ENCODE results near the gene IL22RA2. TPM values are rescaled to one million over a fixed set of nuclear protein-coding genes. Genes with fewer than 3 reads are reported as not detected.

Gene IL22RA2
- total and polyA plus RNA-seq, 9 of the 15 experiments (the other 6 are each of a cell fraction or from before 2014, with no cell fraction given): 0.03 TPM; not detected in 8

GRCh38 chr6:137170266-137171052, 3.0 kb downstream of the IL22RA2 start (continued):
- peak; percentile 49; the same call in 1 of the 2 replicates for TF ChIP-seq ZNF23 (CRISPR knock-in tag; IDR thresholded peaks at IDR 0.05)
- TF ChIP-seq NCOR1 (IDR thresholded peaks at IDR 0.05): peak; percentile 82
- TF ChIP-seq ZKSCAN1 (IDR thresholded peaks at IDR 0.05; ENCODE audit: low read depth, low read length): no peak
- no peak; a peak in 1 of 4 replicates for TF ChIP-seq RAD21 (CRISPR knock-in tag; conservative IDR thresholded peaks at IDR 0.05 in 1 of 2, IDR thresholded peaks at IDR 0.05 in 1 of 2)
- TF ChIP-seq, protein P1, sequence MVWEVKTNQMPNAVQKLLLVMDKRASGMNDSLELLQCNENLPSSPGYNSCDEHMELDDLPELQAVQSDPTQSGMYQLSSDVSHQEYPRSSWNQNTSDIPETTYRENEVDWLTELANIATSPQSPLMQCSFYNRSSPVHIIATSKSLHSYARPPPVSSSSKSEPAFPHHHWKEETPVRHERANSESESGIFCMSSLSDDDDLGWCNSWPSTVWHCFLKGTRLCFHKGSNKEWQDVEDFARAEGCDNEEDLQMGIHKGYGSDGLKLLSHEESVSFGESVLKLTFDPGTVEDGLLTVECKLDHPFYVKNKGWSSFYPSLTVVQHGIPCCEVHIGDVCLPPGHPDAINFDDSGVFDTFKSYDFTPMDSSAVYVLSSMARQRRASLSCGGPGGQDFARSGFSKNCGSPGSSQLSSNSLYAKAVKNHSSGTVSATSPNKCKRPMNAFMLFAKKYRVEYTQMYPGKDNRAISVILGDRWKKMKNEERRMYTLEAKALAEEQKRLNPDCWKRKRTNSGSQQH (CRISPR knock-in tag; IDR thresholded peaks at IDR 0.05): no peak
- TF ChIP-seq, protein P2, sequence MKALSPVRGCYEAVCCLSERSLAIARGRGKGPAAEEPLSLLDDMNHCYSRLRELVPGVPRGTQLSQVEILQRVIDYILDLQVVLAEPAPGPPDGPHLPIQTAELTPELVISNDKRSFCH (CRISPR knock-in tag; IDR thresholded peaks at IDR 0.05): no peak
- TF ChIP-seq, protein P2 (tag; IDR thresholded peaks at IDR 0.05): peak; percentile 87; the same call in 1 of the 2 replicates
- TF ChIP-seq CC2D1A (IDR thresholded peaks at IDR 0.05): 0 out of 2 replicates have a peak, but pooled peaks have one; percentile 18
- no peak for TF ChIP-seq CREBBP (IDR thresholded peaks at IDR 0.05; ENCODE audit: low read depth, low read length)
- no peak for TF ChIP-seq U2AF2 (optimal IDR thresholded peaks at IDR 0.05; ENCODE audit: low read depth, low read length)
- no peak for TF ChIP-seq FIP1L1 (IDR thresholded peaks at IDR 0.05; ENCODE audit: low read depth, low read length, poor library complexity, severe bottlenecking)
- no peak for TF ChIP-seq POU5F1 (IDR thresholded peaks at IDR 0.05; ENCODE audit: borderline replicate concordance, low read depth, low read length, partially characterized antibody)
- no peak for TF ChIP-seq SAFB (IDR thresholded peaks at IDR 0.05; ENCODE audit: borderline replicate concordance, low read depth, low read length)
- TF ChIP-seq ZSCAN29 (IDR thresholded peaks at IDR 0.05): no peak
- no peak for TF ChIP-seq MTA1 (IDR thresholded peaks at IDR 0.05; ENCODE audit: borderline replicate concordance)
- TF ChIP-seq CSDE1 (IDR thresholded peaks at IDR 0.05): no peak
- TF ChIP-seq, protein P3, sequence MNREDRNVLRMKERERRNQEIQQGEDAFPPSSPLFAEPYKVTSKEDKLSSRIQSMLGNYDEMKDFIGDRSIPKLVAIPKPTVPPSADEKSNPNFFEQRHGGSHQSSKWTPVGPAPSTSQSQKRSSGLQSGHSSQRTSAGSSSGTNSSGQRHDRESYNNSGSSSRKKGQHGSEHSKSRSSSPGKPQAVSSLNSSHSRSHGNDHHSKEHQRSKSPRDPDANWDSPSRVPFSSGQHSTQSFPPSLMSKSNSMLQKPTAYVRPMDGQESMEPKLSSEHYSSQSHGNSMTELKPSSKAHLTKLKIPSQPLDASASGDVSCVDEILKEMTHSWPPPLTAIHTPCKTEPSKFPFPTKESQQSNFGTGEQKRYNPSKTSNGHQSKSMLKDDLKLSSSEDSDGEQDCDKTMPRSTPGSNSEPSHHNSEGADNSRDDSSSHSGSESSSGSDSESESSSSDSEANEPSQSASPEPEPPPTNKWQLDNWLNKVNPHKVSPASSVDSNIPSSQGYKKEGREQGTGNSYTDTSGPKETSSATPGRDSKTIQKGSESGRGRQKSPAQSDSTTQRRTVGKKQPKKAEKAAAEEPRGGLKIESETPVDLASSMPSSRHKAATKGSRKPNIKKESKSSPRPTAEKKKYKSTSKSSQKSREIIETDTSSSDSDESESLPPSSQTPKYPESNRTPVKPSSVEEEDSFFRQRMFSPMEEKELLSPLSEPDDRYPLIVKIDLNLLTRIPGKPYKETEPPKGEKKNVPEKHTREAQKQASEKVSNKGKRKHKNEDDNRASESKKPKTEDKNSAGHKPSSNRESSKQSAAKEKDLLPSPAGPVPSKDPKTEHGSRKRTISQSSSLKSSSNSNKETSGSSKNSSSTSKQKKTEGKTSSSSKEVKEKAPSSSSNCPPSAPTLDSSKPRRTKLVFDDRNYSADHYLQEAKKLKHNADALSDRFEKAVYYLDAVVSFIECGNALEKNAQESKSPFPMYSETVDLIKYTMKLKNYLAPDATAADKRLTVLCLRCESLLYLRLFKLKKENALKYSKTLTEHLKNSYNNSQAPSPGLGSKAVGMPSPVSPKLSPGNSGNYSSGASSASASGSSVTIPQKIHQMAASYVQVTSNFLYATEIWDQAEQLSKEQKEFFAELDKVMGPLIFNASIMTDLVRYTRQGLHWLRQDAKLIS (CRISPR knock-in tag; IDR thresholded peaks at IDR 0.05): no peak
- TF ChIP-seq HEY1 (CRISPR knock-in tag; IDR thresholded peaks at IDR 0.05; ENCODE audit: borderline replicate concordance): peak; percentile 59; the same call in 1 of the 2 replicates
- TF ChIP-seq, protein P4, sequence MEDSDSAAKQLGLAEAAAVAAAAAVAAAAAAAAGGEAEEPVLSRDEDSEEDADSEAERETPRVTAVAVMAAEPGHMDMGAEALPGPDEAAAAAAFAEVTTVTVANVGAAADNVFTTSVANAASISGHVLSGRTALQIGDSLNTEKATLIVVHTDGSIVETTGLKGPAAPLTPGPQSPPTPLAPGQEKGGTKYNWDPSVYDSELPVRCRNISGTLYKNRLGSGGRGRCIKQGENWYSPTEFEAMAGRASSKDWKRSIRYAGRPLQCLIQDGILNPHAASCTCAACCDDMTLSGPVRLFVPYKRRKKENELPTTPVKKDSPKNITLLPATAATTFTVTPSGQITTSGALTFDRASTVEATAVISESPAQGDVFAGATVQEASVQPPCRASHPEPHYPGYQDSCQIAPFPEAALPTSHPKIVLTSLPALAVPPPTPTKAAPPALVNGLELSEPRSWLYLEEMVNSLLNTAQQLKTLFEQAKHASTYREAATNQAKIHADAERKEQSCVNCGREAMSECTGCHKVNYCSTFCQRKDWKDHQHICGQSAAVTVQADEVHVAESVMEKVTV (CRISPR knock-in tag; IDR thresholded peaks at IDR 0.05): no peak

Data from K562 (cell line).